ENCODE data around the gene RFWD3. TPM values are rescaled to one million over a fixed set of nuclear protein-coding genes. Genes with fewer than 3 reads are reported as not detected.

Gene RFWD3
- polyA plus RNA-seq, 1 experiment = 20.2 TPM

DNA sequence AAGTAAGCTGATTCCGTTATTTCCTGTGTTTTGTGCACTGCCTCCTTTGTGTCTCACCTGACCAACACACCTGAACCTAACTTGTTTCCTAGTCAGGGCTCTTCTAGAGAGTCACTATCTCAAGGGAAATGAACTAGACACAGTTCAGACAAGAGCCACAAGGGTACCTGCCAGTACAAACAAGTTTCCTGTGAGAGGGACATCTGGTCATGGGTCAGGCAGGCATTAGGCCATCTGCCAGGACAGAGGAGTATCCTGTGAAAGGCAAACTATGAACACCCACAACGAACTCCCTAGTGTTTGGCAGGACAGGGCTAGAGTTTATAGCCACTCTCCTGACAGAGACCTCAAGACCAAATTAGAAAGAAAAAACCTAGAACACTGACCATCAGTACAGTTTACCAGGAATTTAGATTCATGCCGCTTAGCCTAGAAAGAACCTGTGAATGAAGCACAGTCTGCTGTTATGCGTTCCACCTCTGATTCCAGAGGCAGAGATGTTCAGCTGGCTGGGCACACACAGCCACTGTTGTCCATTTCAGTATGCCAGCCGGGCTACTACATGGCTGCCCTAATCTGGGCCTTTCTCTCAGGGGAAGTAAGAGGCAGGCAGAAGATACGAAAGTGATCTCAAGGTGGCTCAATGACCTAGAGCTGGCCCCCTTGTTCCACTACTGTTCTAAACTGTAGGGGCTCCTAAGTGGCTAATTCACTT is 39.0 kb downstream of the RFWD3 start:
- Histone ChIP-seq H3K36me3 (ENCODE audit: control insufficient read depth, insufficient read depth, low read length) (peaks cover 24% of the 10 kb centered on the region), H3K27me3 (ENCODE audit: control insufficient read depth, insufficient read depth, low read length) (no peaks in the 10 kb centered on the region), H3K4me3 (ENCODE audit: low read depth, low read length) (no peak overlapping the region)
- no peak for DNase-seq (ENCODE audit: low read depth)
- ChIA-PET CTCF (interaction anchor here (1.4 kb wide), 1 partner anchor 24 kb away, joined by 4 read pairs; no protein-coding TSS in a partner anchor), POLR2A (no interaction called here)
- no peak for TF ChIP-seq CTCF (IDR thresholded peaks at IDR 0.05; ENCODE audit: insufficient read depth, low read depth, low read length)

GRCh38 chr16:74626741-74627416 is 39.8 kb downstream of the RFWD3 start:
- Histone ChIP-seq H3K27me3 (ENCODE audit: control insufficient read depth, insufficient read depth, low read length) (no peaks in the 10 kb centered on the region), H3K4me3 (ENCODE audit: low read depth, low read length) (no peak overlapping the region), H3K36me3 (ENCODE audit: control insufficient read depth, insufficient read depth, low read length) (peaks cover 23% of the 10 kb centered on the region)
- CTCF ChIA-PET = interaction anchor here (0.6 to 1.4 kb wide), 2 partner anchors 24 to 272 kb away, joined by 3 to 4 read pairs; no protein-coding TSS in a partner anchor
- POLR2A ChIA-PET = no interaction called here
- no peak for DNase-seq (ENCODE audit: low read depth)
- no peak for TF ChIP-seq CTCF (IDR thresholded peaks at IDR 0.05; ENCODE audit: insufficient read depth, low read depth, low read length)

GRCh38 chr16:74625500-74626350 is 41.0 kb downstream of the RFWD3 start:
- TF ChIP-seq CTCF (IDR thresholded peaks at IDR 0.05; ENCODE audit: insufficient read depth, low read depth, low read length) = no peak
- ChIA-PET CTCF (interaction anchor here (0.6 to 2.0 kb wide), 3 partner anchors 9 to 271 kb away, joined by 3 to 6 read pairs (median 3); no protein-coding TSS in a partner anchor), POLR2A (no interaction called here)
- H3K36me3 ChIP-seq (ENCODE audit: control insufficient read depth, insufficient read depth, low read length) = peaks cover 23% of the 10 kb centered on the region
- H3K27me3 ChIP-seq (ENCODE audit: control insufficient read depth, insufficient read depth, low read length) = no peaks in the 10 kb centered on the region
- DNase-seq (ENCODE audit: low read depth) = no peak
- no peak overlapping the region for H3K4me3 ChIP-seq (ENCODE audit: low read depth, low read length)

GRCh38 chr16:74623839-74624235 is 42.8 kb downstream of the RFWD3 start:
- Histone ChIP-seq H3K4me3 (ENCODE audit: low read depth, low read length) (no peak overlapping the region), H3K36me3 (ENCODE audit: control insufficient read depth, insufficient read depth, low read length) (peaks cover 18% of the 10 kb centered on the region), H3K27me3 (ENCODE audit: control insufficient read depth, insufficient read depth, low read length) (no peaks in the 10 kb centered on the region)
- ChIA-PET POLR2A (no interaction called here), CTCF (interaction anchor here (0.6 to 2.4 kb wide), 5 partner anchors 12 to 318 kb away, joined by 3 to 8 read pairs (median 3); no protein-coding TSS in a partner anchor)
- TF ChIP-seq CTCF (IDR thresholded peaks at IDR 0.05; ENCODE audit: insufficient read depth, low read depth, low read length) = no peak
- DNase-seq (ENCODE audit: low read depth) = no peak

Data from BJ (cell line).